ENCODE measurements around the gene NCAPD3. TPM values are rescaled to one million over a fixed set of nuclear protein-coding genes. Genes with fewer than 3 reads are reported as not detected.

Gene NCAPD3
- total and polyA plus RNA-seq, 4 donors: 14.1 to 35.4 (median 24.2) TPM

- TF ChIP-seq ZBTB33 (IDR thresholded peaks at IDR 0.05) (no peak), RAD21 (IDR thresholded peaks at IDR 0.05) (no peak), ATF3 (IDR thresholded peaks at IDR 0.05) (no peak), YY1 (IDR thresholded peaks at IDR 0.05) (no peak), HNF4G (IDR thresholded peaks at IDR 0.05) (no peak), EGR1 (IDR thresholded peaks at IDR 0.05; ENCODE audit: low read depth in 2 of 2) (no peak), JUND (IDR thresholded peaks at IDR 0.05) (no peak), REST (IDR thresholded peaks at IDR 0.05) (no peak), GABPA (IDR thresholded peaks at IDR 0.05 in 1 of 2, conservative IDR thresholded peaks at IDR 0.05 in 1 of 2) (no peak), RXRA (IDR thresholded peaks at IDR 0.05) (no peak), HNF4A (conservative IDR thresholded peaks at IDR 0.05) (no peak), SP1 (IDR thresholded peaks at IDR 0.05) (no peak), NR2F2 (IDR thresholded peaks at IDR 0.05) (no peak), FOXA1 (IDR thresholded peaks at IDR 0.05) (no peak)
- 56% methylated on average over 3 of the region's 3 CpGs for WGBS
- H3K27ac ChIP-seq (ENCODE audit: low read depth in 1 of 2, low read length in 2 of 2): no peak overlapping the region
- H3K4me3 ChIP-seq (ENCODE audit: low read depth in 1 of 3, low read length in 3 of 3): no peak overlapping the region
- peaks cover 4 to 23% (median 7%) of the 10 kb centered on the region in 4 donors for H3K27me3 ChIP-seq (ENCODE audit: control insufficient read depth in 4 of 4, insufficient read depth in 4 of 4, low read length in 3 of 4)
- no peak for DNase-seq (ENCODE audit: low spot score)
- H3K9me3 ChIP-seq (ENCODE audit: control insufficient read depth in 4 of 4, low read length in 3 of 4): no peaks in the 10 kb centered on the region
- no peak overlapping the region for H3K9ac ChIP-seq (ENCODE audit: low read depth in 1 of 2, low read length in 2 of 2)
- no peaks in the 10 kb centered on the region for H3K36me3 ChIP-seq (ENCODE audit: control insufficient read depth in 4 of 4, insufficient read depth in 3 of 4, low read depth in 1 of 4, low read length in 3 of 4)
- peaks cover 10 to 21% (median 16%) of the 10 kb centered on the region in 4 donors for H3K4me1 ChIP-seq (ENCODE audit: control insufficient read depth in 4 of 4, insufficient read depth in 4 of 4, low read length in 3 of 4)
These were observed 49.5 kb upstream of the NCAPD3 start for GRCh38 chr11:134273317-134273712.

GRCh38 chr11:134272381-134273316 lies 48.9 kb upstream of the NCAPD3 start:
- H3K27me3 ChIP-seq (ENCODE audit: control insufficient read depth in 4 of 4, insufficient read depth in 4 of 4, low read length in 3 of 4): peaks cover under 1 to 21% (median 5%) of the 10 kb centered on the region in 4 donors
- DNase-seq (ENCODE audit: low spot score): no peak
- peak overlapping the region; percentile 44 to 67 for H3K27ac ChIP-seq (ENCODE audit: low read depth in 1 of 2, low read length in 2 of 2)
- no peak overlapping the region for H3K4me3 ChIP-seq (ENCODE audit: low read depth in 1 of 3, low read length in 3 of 3)
- no peak overlapping the region for H3K9ac ChIP-seq (ENCODE audit: low read depth in 1 of 2, low read length in 2 of 2)
- no peaks in the 10 kb centered on the region for H3K36me3 ChIP-seq (ENCODE audit: control insufficient read depth in 4 of 4, insufficient read depth in 3 of 4, low read depth in 1 of 4, low read length in 3 of 4)
- H3K4me1 ChIP-seq (ENCODE audit: control insufficient read depth in 4 of 4, insufficient read depth in 4 of 4, low read length in 3 of 4): peaks cover 10 to 21% (median 16%) of the 10 kb centered on the region in 4 donors
- no peaks in the 10 kb centered on the region for H3K9me3 ChIP-seq (ENCODE audit: control insufficient read depth in 4 of 4, low read length in 3 of 4)
- 36% methylated on average over 18 of the region's 18 CpGs for WGBS
- TF ChIP-seq RXRA (IDR thresholded peaks at IDR 0.05) (peak; percentile 68 to 91), FOXA2 (IDR thresholded peaks at IDR 0.05) (peak; percentile 64), YY1 (IDR thresholded peaks at IDR 0.05) (peak; percentile 76), ATF3 (IDR thresholded peaks at IDR 0.05) (peak; percentile 80), FOXA1 (IDR thresholded peaks at IDR 0.05) (peak; percentile 65), GABPA (IDR thresholded peaks at IDR 0.05 in 1 of 2, conservative IDR thresholded peaks at IDR 0.05 in 1 of 2) (no peak), HNF4G (IDR thresholded peaks at IDR 0.05) (peak; percentile 84), HNF4A (conservative IDR thresholded peaks at IDR 0.05) (peak; percentile 97), TAF1 (conservative IDR thresholded peaks at IDR 0.05) (no peak), EGR1 (IDR thresholded peaks at IDR 0.05; ENCODE audit: low read depth in 2 of 2) (peak; percentile 83 to 89), RAD21 (IDR thresholded peaks at IDR 0.05) (peak in 1 of 2 donors; percentile 33), NR2F2 (IDR thresholded peaks at IDR 0.05) (no peak), MAX (IDR thresholded peaks at IDR 0.05) (peak; percentile 95), JUND (IDR thresholded peaks at IDR 0.05) (peak; percentile 75 to 82), CTCF (IDR thresholded peaks at IDR 0.05; ENCODE audit: low read depth, low read length, missing input control) (no peak), SP1 (IDR thresholded peaks at IDR 0.05) (peak; percentile 98), ZBTB33 (IDR thresholded peaks at IDR 0.05) (peak; percentile 81)

Measured in liver (tissue), 9 donors.